HG02642 (cell line): ENCODE measurements around the gene RASGRF2.

Source experiments
- ATAC-seq: cut with Tn5 transposase; IDR thresholded peaks from one replicate; pipeline ENCODE4 v1.9.1; 2021; ENCODE audit warnings: mild to moderate bottlenecking; ENCODE audit not compliant: unreplicated experiment, poor library complexity

RASGRF2 gene

DNA sequence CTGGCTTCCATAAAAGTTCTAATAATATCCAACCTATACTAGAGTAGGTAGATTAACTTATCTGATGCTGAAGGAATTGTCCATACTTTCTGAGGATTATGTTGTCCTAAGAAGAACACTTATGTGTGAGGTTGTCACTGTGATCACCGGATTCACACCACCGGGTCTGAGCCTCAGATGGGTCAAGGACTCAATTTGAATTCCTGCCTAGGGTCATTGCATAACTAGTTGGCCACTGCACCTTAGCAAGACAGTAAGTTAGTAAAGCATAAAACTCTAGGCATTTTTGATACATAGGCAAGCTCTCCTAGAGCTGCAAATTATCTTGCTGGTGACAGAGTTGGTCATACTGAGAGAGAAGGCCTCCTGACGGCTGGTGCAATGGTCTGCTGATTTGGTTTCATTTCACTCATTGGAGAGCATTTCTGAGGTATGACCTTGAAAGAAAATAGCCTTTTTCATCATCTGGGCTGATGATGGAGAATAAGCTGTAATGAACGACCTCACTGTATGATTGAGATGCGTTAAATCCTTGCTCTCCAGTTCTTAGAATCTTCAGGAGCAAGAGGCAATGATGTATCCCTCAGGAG lies 200.9 kb downstream of the RASGRF2 start:
- ATAC-seq = no peak

- ATAC-seq = no peak
Measured at GRCh38 chr5:81162501-81162900, 202.3 kb downstream of the RASGRF2 start.

GRCh38 chr5:81163651-81164050 lies 203.5 kb downstream of the RASGRF2 start:
- ATAC-seq = no peak

DNA sequence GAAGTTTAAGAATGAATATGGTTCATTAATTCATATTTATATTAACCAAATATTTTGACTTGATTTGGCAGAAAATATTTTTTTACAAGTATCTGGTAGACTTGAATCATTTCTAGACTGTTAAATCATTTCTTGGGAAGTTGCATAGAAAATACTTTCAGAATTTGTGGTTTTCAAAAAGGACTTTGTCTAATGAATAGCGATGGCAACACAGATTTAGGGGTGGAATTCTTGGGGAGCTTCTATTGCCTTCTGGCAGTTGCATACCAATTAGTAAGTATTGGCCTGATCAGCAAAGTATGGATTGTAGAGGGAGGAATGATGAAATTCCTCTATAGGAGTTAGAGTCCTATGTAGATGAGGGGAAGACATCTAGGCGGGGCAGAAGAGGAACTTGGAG lies 204.3 kb downstream of the RASGRF2 start:
- no peak for ATAC-seq

DNA sequence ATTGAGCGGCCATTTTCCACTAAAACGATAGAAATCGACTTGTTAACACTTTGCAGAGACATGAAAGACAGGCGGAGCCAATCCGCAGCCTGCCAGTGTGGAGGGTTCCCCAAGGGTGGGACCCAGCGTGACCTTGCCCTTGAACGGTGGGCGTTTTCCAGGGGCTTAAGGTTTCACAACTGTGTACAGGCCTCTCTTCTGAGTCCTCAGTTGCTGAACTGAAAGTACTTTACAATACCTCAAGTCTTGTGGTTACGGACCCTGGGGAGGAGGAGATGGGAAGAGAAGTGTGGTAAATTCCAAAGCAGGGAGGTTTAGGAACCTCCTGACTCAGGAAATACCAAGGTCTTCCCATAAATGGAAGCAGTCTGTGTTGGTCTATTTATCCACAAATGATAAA lies 204.8 kb downstream of the RASGRF2 start:
- no peak for ATAC-seq

DNA sequence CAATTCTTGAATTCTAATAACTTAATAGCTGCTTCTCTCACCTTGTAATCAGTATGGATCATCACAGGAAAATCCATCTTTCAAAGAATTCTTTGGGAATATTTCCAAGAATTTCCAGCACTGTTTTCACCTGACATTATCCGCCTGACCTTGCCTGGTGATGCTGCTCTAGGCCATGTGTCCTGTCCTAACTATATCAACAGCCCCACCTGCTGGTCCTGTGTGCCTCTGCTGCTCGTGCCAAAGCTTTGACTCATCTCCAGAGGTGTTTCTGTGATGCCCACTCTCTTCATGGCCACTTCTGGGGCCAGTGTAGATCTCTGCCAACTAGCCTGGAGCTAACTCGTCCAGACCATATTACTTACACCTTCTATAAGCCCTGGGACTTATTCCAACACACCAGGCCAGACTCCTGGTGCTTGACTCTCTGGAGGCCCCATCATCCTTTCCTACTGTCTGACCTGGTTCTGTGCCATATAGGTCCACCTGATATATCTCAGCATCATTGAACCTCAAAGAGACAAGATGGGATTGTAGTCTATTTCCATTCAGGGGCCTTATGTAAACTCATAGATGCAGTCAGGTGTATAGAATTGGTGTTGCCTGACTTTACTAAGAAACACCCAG lies 205.4 kb downstream of the RASGRF2 start:
- ATAC-seq = peak; percentile 74

- ATAC-seq = no peak
Measured at GRCh38 chr5:81166430-81166829, 206.3 kb downstream of the RASGRF2 start.

DNA sequence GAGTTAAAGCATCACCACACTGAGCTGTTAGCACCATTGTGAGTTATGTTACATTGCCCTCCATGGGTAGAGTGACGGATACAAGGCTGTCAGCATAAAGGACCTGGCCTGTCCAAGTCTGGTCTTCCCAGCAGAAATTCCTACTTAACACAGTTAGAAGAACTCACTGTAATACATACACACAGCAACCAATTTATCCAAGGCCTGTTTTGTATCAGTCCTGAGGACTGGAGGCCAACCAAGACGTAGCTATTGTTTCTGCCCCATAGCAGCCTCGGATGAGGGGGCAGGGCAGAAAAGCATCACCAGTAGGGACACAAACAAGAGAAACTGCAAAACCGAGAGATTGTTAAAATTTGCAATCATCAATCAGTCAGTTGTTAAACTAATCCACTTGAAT lies 206.9 kb downstream of the RASGRF2 start:
- no peak for ATAC-seq

DNA sequence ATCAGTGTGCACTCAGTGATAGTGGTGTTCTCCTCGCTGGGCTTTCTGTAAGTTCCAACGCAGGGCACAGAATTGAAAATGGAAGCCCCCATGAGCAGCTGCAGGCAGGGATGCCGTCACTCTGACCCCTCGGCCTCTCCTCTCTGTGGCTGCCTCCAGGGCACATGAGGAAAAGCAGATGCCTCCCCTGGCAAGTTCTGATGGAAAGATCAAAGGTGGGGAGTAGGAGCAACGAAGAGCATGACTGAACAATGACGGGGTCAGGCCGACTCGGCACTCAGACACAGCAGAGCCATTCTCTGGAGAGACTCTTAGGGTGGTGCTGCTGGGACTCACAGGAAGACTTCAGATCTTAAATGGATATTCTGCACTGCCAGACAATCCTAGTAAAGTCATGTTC lies 207.4 kb downstream of the RASGRF2 start:
- no peak for ATAC-seq

DNA sequence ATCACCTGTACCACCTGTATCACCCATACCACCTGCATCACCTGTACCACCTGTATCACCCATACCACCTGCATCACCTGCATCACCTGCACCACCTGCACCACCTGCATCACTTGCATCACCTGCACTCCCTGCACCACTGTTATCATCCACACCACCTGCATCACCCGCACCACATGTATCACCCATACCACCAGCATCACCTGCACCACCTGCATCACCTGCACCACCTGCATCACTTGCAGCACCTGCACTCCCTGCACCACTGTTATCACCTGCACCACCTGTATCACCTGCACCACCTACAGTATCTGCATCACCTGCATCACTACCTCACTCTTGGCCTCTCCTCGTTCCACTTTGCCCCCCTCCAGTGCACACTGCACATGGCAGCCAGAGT lies 209.8 kb downstream of the RASGRF2 start:
- ATAC-seq = no peak

- no peak for ATAC-seq
Measured at GRCh38 chr5:81171769-81172168, 211.6 kb downstream of the RASGRF2 start.

DNA sequence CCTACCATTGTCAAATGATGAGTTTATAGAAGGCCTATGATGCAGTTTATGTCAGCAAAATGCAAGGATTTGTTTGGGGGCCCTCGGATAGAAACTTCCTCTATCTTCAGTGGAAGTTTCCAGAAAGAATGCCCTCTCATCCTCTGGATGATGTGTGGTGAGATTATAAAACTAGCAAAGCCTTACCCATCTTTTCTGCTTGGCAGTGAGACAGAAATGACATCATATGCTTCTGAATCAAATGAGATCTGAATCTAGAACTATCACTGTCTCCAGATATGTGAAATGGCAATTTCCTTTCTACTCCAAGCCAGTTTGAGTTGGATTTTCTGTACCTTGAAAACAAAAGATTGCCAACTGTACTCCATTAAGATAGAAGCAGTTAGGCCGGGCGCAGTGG lies 212.5 kb downstream of the RASGRF2 start:
- ATAC-seq = no peak

DNA sequence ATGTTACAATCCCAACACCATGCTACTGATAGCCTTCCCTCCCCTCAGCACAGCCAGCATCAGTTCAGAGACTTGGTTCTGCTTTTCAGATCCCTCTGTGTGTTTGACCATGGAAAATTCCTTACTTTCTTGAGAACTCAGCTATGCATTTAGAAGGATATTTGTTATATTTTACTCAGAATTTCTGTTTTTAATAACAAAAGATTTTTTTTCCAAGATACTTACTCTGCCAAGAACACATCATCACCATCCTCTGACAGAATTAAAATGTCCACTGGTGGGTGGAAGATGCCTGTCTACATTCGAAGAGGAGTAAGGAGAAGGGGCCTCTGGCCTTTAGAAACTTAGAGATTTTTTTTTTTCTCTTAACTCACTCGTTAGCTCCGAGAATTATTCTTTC lies 216.9 kb downstream of the RASGRF2 start:
- ATAC-seq = no peak

- ATAC-seq = no peak
Measured at GRCh38 chr5:81179959-81180358, 219.8 kb downstream of the RASGRF2 start.

DNA sequence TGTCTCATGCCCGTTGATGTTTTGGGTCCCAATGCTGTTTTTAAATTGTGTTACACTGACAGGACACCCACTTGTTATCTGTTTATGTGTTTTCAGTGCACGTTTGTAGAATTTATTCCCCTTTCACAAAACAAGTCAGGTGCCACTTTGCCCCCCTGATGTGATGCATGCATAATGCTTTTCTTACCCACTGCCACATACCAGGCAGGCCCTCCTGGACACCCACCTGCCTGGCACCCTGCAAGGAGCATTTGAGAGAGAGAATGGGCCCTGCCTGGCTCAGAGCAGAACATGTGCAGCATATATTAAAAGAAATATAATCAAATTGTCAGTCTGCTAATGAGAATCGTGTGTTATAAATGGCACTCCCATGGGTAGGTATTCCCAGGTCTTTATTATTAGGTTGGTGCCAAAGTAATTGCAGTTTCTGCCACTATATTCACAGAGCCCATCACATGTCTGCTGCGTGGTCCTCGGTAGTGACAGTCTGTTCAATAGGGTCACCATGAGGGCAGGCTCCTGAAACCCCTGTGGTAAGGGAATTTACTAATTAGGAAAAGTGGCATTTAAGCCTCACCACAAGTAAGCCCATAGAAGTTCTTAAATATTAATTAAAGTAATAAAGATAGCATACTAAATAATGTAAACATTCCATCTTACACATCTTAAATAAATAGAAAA lies 220.8 kb downstream of the RASGRF2 start:
- ATAC-seq = no peak

GRCh38 chr5:81181576-81182316 lies 221.6 kb downstream of the RASGRF2 start:
- ATAC-seq = no peak

DNA sequence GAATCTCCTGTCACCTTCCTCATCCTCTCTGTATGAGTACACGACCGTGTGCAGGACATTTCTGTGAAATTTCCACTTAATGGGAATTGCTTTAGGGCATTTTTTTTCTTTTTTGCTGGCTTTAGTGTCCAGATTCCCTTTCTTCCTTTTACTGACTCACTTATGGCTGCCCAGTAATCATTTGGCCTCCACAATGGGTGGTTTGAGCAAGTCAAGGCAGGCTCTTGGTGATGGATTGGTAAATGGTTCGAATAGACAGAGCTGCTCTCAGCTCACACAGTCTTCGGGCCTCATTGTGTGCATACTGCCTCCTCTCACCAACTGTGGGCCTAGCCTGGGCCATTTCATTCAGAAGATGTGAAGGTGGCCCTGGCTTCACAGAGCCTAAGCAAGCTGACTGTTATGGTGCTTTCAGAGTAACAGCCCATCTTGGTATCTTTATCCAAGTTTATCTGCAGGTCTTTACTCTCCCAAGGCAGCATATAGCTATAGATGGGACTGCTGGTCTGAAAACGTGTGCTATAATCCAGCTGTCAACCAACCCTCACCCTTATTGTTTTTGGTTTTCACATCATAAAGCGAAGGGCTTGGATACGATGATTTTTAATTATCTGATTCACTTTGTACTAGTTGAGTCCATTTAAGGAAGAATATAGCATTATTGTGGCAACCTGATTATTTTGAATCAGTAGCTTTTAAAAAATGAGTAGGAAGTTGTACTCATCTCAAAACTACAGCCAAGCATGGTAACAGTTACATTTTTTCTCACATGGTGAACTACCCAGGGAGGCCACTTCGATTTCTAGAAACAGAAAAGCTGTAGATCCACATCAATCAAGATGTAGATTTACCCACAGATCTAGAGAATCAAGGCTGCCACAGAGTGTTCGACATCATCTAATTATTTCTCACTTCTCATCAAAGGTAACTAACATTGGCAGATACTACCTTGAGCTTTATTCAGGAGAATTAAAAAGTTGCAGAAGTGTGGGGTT lies 222.5 kb downstream of the RASGRF2 start:
- ATAC-seq = no peak

DNA sequence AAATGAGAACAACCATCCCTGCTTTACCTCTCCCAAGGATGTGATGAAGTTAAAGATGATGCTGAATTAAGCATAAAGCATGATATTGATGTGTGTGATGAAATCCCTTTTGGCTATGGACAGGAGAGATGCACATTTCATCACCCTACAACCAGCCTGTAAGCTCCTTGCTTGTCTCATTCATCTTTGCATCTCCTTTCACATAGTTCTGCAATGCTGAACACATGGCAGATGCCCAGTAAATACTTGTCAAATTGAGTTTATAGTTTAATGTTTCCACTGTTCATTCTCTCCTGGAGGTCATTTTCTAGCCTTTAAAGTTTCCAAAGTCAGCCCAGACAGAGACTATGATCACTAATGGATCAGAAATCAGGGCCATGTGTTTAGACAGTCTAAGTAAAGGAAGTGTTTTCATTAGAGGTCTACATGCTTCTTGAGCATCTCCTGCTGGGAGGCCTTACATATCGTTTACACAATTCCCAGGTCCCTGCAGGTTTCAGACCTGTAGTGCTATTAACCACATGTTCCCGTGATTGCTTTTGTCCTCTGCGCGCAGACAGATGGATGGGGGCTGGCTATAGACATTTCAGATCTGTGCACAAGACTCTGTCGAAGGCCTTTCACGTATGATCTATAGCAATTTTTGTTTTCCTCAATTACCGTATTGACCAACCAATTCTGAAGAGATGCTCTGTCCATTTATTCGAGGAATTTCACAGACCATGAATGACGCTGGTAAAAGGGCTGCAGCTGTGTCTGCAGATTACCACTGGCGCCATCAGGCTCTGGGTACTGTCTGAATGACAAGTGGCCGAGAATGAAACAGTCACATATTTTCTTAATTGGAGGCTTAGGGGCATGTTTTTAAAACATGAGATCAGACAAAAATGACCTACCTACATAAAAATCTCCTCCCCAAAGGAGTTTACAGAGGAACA lies 223.9 kb downstream of the RASGRF2 start:
- ATAC-seq = no peak

GRCh38 chr5:81184749-81185110 lies 224.6 kb downstream of the RASGRF2 start:
- ATAC-seq = no peak
